Stomach (tissue), 4 donors: ENCODE results near the gene SPTY2D1.

Experiments used
- EP300 ChIP-seq: sonication (generic); formaldehyde crosslinking; IDR thresholded peaks from one replicate; pipeline ENCODE4 v1.6.1; 2017; ENCODE audit warnings: antibody characterized with exemption
- POLR2A ChIP-seq, 4 donors: fragments of 450-650 bp; IDR thresholded peaks; one replicate each; pipeline ENCODE4 v1.6.1; 2016; ENCODE audit warnings: antibody characterized with exemption in 4 of 4, control low read depth in 2 of 4, mild to moderate bottlenecking in 1 of 4, moderate library complexity in 1 of 4
- POLR2AphosphoS5 ChIP-seq, 3 donors: sonication (generic); formaldehyde crosslinking; IDR thresholded peaks; one replicate each; pipeline ENCODE4 v1.6.1; 2016; ENCODE audit warnings: antibody characterized with exemption in 3 of 3
- TF ChIP-seq, protein P1 (sequence below), 7 experiments: fragments of 450-650 bp in 4 of 7; fragments of 200-600 bp in 3 of 7; sonication (generic) in 3 of 7; IDR thresholded peaks; one replicate each; pipeline ENCODE4 v1.5.1; 2016 to 2019; ENCODE audit warnings: antibody characterized with exemption in 7 of 7, control low read depth in 2 of 7, mild to moderate bottlenecking in 1 of 7

DNA sequence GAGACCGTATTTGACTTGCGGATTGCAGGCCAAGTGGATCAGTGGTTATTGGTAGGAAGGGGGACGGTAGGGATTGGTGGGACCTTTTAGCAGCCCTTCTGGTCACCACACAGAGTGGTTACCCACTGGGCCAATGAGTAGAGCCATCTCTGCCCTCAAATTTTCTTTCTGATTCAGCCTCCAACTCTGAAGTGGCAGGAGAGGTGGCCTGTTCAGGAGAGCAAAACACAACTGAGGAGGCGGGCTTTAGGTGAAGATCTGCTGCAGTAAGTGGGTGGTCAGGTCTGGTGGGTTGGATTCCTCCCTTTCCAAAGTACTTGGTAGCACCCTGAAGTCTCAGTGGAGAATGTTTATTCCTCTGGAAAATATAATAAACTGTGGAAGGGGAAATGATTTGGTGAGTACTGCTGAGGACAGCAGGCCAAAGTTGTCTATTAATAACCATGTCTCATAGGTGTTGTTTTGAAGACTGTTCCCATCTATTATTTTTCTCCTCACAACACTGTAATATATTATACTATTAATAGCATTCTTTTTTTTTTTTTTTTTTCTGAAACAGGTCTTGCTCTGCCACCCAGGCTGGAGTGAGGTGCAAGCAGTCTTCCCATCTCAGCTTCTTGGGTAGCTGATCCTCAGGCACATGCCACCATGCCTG, 33.1 kb downstream of the SPTY2D1 start:
- TF ChIP-seq, protein P1, sequence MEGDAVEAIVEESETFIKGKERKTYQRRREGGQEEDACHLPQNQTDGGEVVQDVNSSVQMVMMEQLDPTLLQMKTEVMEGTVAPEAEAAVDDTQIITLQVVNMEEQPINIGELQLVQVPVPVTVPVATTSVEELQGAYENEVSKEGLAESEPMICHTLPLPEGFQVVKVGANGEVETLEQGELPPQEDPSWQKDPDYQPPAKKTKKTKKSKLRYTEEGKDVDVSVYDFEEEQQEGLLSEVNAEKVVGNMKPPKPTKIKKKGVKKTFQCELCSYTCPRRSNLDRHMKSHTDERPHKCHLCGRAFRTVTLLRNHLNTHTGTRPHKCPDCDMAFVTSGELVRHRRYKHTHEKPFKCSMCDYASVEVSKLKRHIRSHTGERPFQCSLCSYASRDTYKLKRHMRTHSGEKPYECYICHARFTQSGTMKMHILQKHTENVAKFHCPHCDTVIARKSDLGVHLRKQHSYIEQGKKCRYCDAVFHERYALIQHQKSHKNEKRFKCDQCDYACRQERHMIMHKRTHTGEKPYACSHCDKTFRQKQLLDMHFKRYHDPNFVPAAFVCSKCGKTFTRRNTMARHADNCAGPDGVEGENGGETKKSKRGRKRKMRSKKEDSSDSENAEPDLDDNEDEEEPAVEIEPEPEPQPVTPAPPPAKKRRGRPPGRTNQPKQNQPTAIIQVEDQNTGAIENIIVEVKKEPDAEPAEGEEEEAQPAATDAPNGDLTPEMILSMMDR (IDR thresholded peaks at IDR 0.05): no peak
- TF ChIP-seq POLR2A (IDR thresholded peaks at IDR 0.05): no peak
- no peak for TF ChIP-seq EP300
- no peak for TF ChIP-seq POLR2AphosphoS5 (IDR thresholded peaks at IDR 0.05)
